Heart left ventricle (tissue), 16 donors: ENCODE results near the gene AFAP1. TPM values are rescaled to one million over a fixed set of nuclear protein-coding genes. Genes with fewer than 3 reads are reported as not detected.

Experiments
- ATAC-seq, 4 donors: fragments of 200-7000 bp; cut with Tn5 transposase; one replicate each; pipeline ENCODE4 v1.9.1; 2020 to 2022; ENCODE audit warnings: moderate library complexity in 4 of 4, mild to moderate bottlenecking in 3 of 4, moderate number of reproducible peaks in 1 of 4
- DNase-seq, 5 donors: peaks; one replicate each; pipeline ENCODE4 v3.0.0-alpha.2; 2020
- H3K27ac ChIP-seq, 12 donors: fragments of 200-600 bp; sonication (generic) in 4 of 12; one replicate each; pipeline versions ENCODE4 v1.5.0 to v1.8.0; 2016 to 2022; ENCODE audit warnings: mild to moderate bottlenecking in 2 of 12
- H3K27me3 ChIP-seq, 9 donors: fragments of 200-600 bp; sonication (generic) in 2 of 9; one replicate each; pipeline versions ENCODE4 v1.5.1 to v1.8.0; 2016 to 2022; ENCODE audit warnings: mild to moderate bottlenecking in 3 of 9
- H3K36me3 ChIP-seq, 9 donors: fragments of 200-600 bp; sonication (generic) in 2 of 9; one replicate each; pipeline versions ENCODE4 v1.5.0 to v1.8.0; 2018 to 2022; ENCODE audit warnings: mild to moderate bottlenecking in 2 of 9
- H3K4me1 ChIP-seq, 12 donors: fragments of 200-600 bp; sonication (generic) in 4 of 12; one replicate each; pipeline versions ENCODE4 v1.5.0 to v1.8.0; 2016 to 2022; ENCODE audit warnings: mild to moderate bottlenecking in 3 of 12
- H3K4me3 ChIP-seq, 12 donors: fragments of 200-600 bp; sonication (generic) in 4 of 12; one replicate each; pipeline versions ENCODE4 v1.5.0 to v1.8.0; 2017 to 2022; ENCODE audit warnings: mild to moderate bottlenecking in 9 of 12, moderate library complexity in 4 of 12
- H3K9me3 ChIP-seq, 12 donors: fragments of 200-600 bp; sonication (generic) in 4 of 12; one replicate each; pipeline versions ENCODE4 v1.5.0 to v1.8.0; 2016 to 2022; ENCODE audit warnings: mild to moderate bottlenecking in 1 of 12
- POLR2A ChIP-seq, 2 donors: fragments of 450-650 bp; IDR thresholded peaks; one replicate each; pipeline ENCODE4 v1.6.1; 2017; ENCODE audit warnings: antibody characterized with exemption in 2 of 2, mild to moderate bottlenecking in 2 of 2, moderate library complexity in 2 of 2
- WGBS, 4 donors: extraction: QIAGEN DNeasy Blood & Tissue Kit in 2 of 4; methylation state at CpG; one replicate each; pipeline versions ENCODE4 v1.1.5 to v1.1.7; 2013 to 2018; 5-methylcytosine and 5-hydroxymethylcytosine counted together
- intact Hi-C, 10 donors: fragments of 100-400 bp; cut with DNase I; formaldehyde crosslinking; loops; one replicate each; pipeline versions ENCODE4 v1.11.1 to v1.14.2; 2022
- polyA plus RNA-seq, 2 donors: library from polyadenylated mRNA; stranded (reverse); fragments of 200-250 nt; gene quantifications; one replicate each; pipeline ENCODE4 v1.2.3, GENCODE V29; 2013
- total RNA-seq, 9 donors: library from RNA; depleted of rRNA in 2 of 9; stranded (reverse); fragments of >200 nt in 2 of 9; fragmentation: NEBNext Ultra II Directional in 3 of 9; extraction: Animal tissue kit (Norgen Biotek cat#: 25700) in 3 of 9; gene quantifications; one replicate each; pipeline versions ENCODE4 v1.1.0 to v1.2.4, GENCODE V29; 2016 to 2023
- TF ChIP-seq, protein P1 (sequence below), 12 donors: fragments of 200-600 bp; sonication (generic) in 4 of 12; IDR thresholded peaks; one replicate each; pipeline versions ENCODE4 v1.5.0 to v1.8.0; 2018 to 2022; ENCODE audit warnings: antibody characterized with exemption in 12 of 12, mild to moderate bottlenecking in 5 of 12
- donor health status: ischemic (EF 13 %, LVEDD 7.1; RV severe dilation, severe dysfunction).
- donor health status: healthy with polysubstance abuse.
- donor health status: DM: no; HTN: yes; CAD: no.
- donor health status: DM: no; HTN: no; CAD: no.
- donor health status: ischemic (EF 25% LVEDD 6.9; RV normal size, moderate dysfunction).
- donor health status: ischemic (EF 25% LVEDD 5.7; RV mildly dilated, moderate dysfunction).
- donor health status: healthy.
- donor health status: DM: yes; HTN: yes; CAD: no.
- donor health status: ischemic (EF 35%, LVEDD 5.7; RV mildly dilated, moderate dysfunction).
- donor health status: nonischemic (EF 11% LVEDD 7.7; RV severe dilation, severe dysfunction).
- donor health status: DM: yes; HTN: yes; CAD: no.
- donor health status: PGD.
- donor health status: ischemic (EF 29% LVEDD 5.4; RV normal size, mild dysfunction).
- donor health status: nonischemic (EF 23%, LVEDD 6.1; RV moderate dilation, normal function).

The AFAP1 gene
- total and polyA plus RNA-seq, 11 donors = 2.0 to 18.0 (median 7.0) TPM

DNA sequence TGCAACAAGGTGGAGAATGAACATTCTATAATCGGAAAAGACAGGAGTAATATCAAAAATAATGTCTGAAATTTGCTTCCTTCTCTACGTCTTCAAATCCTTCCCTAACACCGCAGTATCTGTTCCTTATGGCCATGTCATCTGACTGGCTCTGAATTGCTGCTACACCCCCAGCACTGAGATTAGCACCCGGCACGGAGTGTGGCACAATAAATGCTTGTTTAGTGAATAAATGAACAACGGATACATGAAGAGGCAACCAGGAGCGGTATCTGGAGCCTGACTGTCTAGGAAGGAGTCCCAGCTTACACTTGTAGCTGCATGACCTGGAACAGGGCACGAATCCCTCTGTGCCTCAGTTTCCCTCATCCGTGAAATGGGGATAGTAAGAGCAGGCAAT is 164.3 kb downstream of the AFAP1 start:
- Histone ChIP-seq H3K27ac (no peak overlapping the region), H3K4me3 (no peak overlapping the region), H3K4me1 (peaks cover 0 to 30% (median 10%) of the 10 kb centered on the region in 12 donors), H3K27me3 (no peaks in the 10 kb centered on the region), H3K9me3 (no peaks in the 10 kb centered on the region), H3K36me3 (peaks cover 0 to 67% (median 45%) of the 10 kb centered on the region in 9 donors)
- intact Hi-C loops = loop anchor here in 1 of 10 donors (10.0 kb wide), 1 partner anchor 209 kb away; no protein-coding TSS in a partner anchor
- 82 to 93% (median 91%) methylated on average over 9 of the region's 9 CpGs for WGBS, 4 donors
- DNase-seq (no peak), ATAC-seq (no peak)
- TF ChIP-seq, protein P1, sequence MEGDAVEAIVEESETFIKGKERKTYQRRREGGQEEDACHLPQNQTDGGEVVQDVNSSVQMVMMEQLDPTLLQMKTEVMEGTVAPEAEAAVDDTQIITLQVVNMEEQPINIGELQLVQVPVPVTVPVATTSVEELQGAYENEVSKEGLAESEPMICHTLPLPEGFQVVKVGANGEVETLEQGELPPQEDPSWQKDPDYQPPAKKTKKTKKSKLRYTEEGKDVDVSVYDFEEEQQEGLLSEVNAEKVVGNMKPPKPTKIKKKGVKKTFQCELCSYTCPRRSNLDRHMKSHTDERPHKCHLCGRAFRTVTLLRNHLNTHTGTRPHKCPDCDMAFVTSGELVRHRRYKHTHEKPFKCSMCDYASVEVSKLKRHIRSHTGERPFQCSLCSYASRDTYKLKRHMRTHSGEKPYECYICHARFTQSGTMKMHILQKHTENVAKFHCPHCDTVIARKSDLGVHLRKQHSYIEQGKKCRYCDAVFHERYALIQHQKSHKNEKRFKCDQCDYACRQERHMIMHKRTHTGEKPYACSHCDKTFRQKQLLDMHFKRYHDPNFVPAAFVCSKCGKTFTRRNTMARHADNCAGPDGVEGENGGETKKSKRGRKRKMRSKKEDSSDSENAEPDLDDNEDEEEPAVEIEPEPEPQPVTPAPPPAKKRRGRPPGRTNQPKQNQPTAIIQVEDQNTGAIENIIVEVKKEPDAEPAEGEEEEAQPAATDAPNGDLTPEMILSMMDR (IDR thresholded peaks at IDR 0.05) = no peak

DNA sequence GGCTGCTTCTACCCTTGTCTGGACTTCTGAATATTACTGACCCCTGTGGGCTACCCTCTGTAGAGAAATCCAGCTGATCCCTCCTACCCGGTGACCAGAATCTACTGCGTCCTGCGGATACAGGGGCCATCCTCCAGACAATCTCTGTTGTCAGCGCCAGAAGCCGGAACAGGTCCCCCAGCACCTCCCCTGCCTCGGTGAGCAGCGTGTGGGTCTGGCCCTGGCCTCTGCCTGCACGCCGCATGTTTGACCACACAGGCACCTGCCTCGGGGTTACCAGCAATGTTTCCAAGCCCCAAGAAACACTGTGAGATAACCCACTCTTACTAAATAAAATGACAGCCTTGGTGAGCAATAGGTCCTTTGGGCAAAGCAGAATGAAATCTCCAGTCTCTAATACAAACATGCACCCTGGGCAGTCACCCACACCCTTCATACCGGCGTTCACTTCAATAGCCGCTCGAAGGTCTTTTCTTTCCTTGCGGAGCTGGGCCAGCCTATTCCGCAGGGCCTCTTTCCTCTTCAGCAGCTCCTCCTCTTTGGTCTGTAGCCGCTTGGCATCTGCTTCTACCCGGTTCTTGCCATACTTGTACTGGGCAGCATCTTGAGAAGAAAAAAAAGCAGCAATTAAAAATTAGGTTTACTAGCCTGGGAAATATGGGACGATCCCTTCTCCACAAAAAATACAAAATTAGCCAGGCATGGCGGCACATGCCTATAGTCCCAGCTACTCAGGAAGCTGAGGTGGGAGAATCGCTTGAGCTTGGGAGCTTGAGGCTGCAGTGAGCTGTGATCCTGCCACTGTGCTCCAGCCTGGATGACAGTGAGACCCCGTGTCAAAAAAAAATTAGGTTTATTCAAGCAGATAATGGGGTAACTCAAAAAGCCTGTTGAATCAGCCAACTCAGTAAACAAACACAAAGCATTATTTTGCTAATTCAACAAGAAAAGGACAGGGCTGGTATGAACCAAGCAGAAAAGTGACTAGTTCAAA is 165.1 kb downstream of the AFAP1 start:
- intact Hi-C loops = loop anchor here in 1 of 10 donors (10.0 kb wide), 1 partner anchor 210 kb away; no protein-coding TSS in a partner anchor
- DNase-seq = peak in 1 of 5 donors; percentile 12
- ATAC-seq = no peak

DNA sequence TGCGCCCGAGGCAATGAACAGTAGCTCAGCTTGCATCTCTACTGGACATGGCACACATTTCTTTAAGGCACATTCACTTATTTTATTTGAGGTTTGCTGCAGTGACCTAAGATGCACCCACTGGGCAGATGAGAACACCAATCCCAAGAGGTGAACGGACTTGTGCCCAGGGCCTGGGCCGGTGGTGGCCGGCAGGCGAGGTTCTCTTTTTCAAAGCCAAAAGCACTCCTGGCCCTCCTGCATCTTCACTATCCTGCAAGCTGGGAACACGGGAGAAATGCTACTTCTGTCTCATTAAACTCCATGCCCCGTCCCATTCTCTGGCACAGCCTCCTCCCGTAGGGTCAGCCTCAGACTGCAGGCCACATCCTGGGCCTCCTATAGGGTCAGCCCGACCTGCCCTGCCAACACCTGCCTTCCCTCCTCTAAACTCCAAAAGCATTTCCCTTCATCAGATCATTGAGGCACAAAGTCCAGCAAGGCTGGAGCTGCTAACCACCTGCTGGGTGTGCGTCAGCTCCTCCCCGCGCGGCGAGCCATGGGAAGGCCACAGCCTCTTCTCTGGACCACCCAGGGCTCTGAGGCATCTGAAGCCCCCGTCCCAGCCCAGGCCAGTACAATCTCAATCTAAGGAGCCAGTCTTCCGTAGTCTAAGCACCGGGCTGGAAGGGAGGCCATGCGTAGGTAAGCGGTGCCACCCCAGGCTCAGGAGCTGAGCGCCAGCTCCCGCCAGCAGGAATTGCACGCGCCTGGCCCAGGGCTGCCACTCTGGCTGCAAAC is 166.1 kb downstream of the AFAP1 start:
- Histone ChIP-seq H3K4me1 (peaks cover 0 to 15% (median 0%) of the 10 kb centered on the region in 12 donors), H3K27me3 (no peaks in the 10 kb centered on the region), H3K36me3 (peaks cover 0 to 80% (median 55%) of the 10 kb centered on the region in 9 donors), H3K27ac (peak overlapping the region in 3 of 12 donors; percentile 43 to 48 (median 45)), H3K4me3 (no peak overlapping the region), H3K9me3 (no peaks in the 10 kb centered on the region)
- ATAC-seq (no peak), DNase-seq (no peak)
- intact Hi-C loops = loop anchor here in 1 of 10 donors (10.0 kb wide), 1 partner anchor 211 kb away; no protein-coding TSS in a partner anchor
- TF ChIP-seq, protein P1 (IDR thresholded peaks at IDR 0.05) = no peak
- no peak for TF ChIP-seq POLR2A (IDR thresholded peaks at IDR 0.05)
- 90 to 96% (median 92%) methylated on average over 23 to 24 of the region's 24 CpGs for WGBS, 4 donors

More for the DNA sequence above, 165.1 kb downstream of the AFAP1 start:
- Histone ChIP-seq H3K4me1 (peaks cover 0 to 23% (median 4%) of the 10 kb centered on the region in 12 donors), H3K9me3 (no peaks in the 10 kb centered on the region), H3K4me3 (no peak overlapping the region), H3K27ac (no peak overlapping the region), H3K36me3 (peaks cover 0 to 70% (median 51%) of the 10 kb centered on the region in 9 donors), H3K27me3 (no peaks in the 10 kb centered on the region)
- WGBS, 4 donors = 94 to 96% (median 95%) methylated on average over 18 to 22 of the region's 22 CpGs
- TF ChIP-seq POLR2A (IDR thresholded peaks at IDR 0.05) = no peak
- TF ChIP-seq, protein P1 (IDR thresholded peaks at IDR 0.05) = no peak
